ENCODE results near the gene TEX22.

TEX22 gene

GRCh38 chr14:105366386-105367074 is 31.8 kb upstream of the TEX22 start:
- no peak for DNase-seq (ENCODE audit: low read depth)
- no peak for TF ChIP-seq CTCF (IDR thresholded peaks at IDR 0.05; ENCODE audit: insufficient read depth, low read depth, low read length, missing control alignments)
- no peak overlapping the region for H3K4me3 ChIP-seq (ENCODE audit: low read depth, low read length)

- TF ChIP-seq CTCF (IDR thresholded peaks at IDR 0.05; ENCODE audit: insufficient read depth, low read depth, low read length, missing control alignments): no peak
- no peak for DNase-seq (ENCODE audit: low read depth)
- no peak overlapping the region for H3K4me3 ChIP-seq (ENCODE audit: low read depth, low read length)
Measured at GRCh38 chr14:105367116-105368031, 31.0 kb upstream of the TEX22 start.

GRCh38 chr14:105368032-105368417 is 30.3 kb upstream of the TEX22 start:
- no peak for DNase-seq (ENCODE audit: low read depth)
- H3K4me3 ChIP-seq (ENCODE audit: low read depth, low read length): no peak overlapping the region
- TF ChIP-seq CTCF (IDR thresholded peaks at IDR 0.05; ENCODE audit: insufficient read depth, low read depth, low read length, missing control alignments): no peak

GRCh38 chr14:105368426-105368825 is 29.9 kb upstream of the TEX22 start:
- no peak for TF ChIP-seq CTCF (IDR thresholded peaks at IDR 0.05; ENCODE audit: insufficient read depth, low read depth, low read length, missing control alignments)

DNA sequence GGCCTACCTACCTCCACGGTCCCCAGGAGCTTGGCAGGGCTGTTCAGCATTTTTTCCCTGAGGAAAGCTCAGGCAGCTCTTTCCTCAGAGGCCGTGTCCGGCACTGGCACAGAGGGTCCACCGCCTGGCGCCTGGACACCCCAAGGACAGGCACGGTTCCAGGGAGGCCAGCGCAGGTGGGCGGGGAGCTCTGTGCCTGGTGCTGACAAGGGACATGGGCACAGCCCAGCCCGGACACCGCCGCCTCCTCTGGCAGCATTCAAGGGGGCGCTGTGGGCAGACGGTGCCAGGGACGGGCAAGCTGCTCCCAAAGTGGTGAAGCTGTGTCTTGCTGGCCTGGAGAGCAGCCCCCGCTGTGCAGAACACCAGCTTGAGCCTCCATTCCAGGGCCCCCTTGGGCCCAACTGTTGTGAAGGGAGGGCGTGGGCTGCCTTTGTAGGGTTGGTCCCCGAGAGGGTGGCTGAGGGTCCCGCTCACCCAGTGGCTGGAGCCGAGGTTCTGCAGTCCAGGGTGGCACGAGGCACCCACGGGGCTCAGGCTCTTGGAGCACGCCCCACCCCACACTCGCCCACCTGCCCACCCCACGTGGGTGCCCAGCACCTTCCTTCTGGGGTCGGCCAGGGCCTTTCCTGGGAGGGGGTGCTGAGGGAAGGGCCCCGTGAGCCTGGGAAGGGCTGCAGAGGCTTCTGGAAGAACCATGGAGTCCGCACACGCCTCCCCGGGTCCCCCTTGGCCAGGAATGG is 29.3 kb upstream of the TEX22 start:
- TF ChIP-seq CTCF (IDR thresholded peaks at IDR 0.05; ENCODE audit: insufficient read depth, low read depth, low read length, missing control alignments): no peak
- no peak for DNase-seq (ENCODE audit: low read depth)
- no peak overlapping the region for H3K4me3 ChIP-seq (ENCODE audit: low read depth, low read length)

More at GRCh38 chr14:105368426-105368825, 29.9 kb upstream of the TEX22 start:
- H3K4me3 ChIP-seq (ENCODE audit: low read depth, low read length): no peak overlapping the region
- no peak for DNase-seq (ENCODE audit: low read depth)

DNA sequence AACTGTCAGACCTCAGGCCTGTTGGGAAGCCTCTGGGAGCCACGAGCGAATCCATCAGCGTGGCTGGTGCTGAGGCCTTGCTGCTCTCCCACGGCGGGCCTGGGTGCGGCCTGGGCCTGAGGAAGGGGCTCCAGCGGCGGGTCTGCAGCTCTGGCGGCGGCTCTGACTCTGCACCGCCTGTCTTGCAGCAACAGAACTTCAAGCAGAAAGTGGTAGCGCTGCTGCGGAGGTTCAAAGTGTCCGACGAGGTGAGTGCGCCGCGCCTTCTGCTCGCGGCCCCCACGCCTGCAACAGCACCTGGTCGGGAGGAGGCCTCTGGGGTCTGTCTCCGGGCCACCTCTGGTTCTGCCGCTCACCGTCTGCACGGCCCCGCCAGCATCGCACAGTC is 28.7 kb upstream of the TEX22 start:
- TF ChIP-seq CTCF (IDR thresholded peaks at IDR 0.05; ENCODE audit: insufficient read depth, low read depth, low read length, missing control alignments): no peak

More for the DNA sequence above, 28.7 kb upstream of the TEX22 start:
- H3K4me3 ChIP-seq (ENCODE audit: low read depth, low read length): no peak overlapping the region
- DNase-seq (ENCODE audit: low read depth): no peak

Measured in GM12865 (cell line).